ENCODE results near the gene GMPR. TPM values are rescaled to one million over a fixed set of nuclear protein-coding genes. Genes with fewer than 3 reads are reported as not detected.

Gene GMPR
- polyA plus RNA-seq, 1 experiment: 8.6 TPM

- Histone ChIP-seq H3K27ac (ENCODE audit: low read depth, low read length) (no peak overlapping the region), H3K4me3 (ENCODE audit: low read depth, low read length) (no peak overlapping the region), H3K9me3 (ENCODE audit: control insufficient read depth, insufficient read depth, low read length) (no peaks in the 10 kb centered on the region), H3K27me3 (ENCODE audit: control insufficient read depth, insufficient read depth, low read length) (no peaks in the 10 kb centered on the region)
- DNase-seq (ENCODE audit: low read depth, low spot score): no peak
- no peak for TF ChIP-seq CTCF (IDR thresholded peaks at IDR 0.05; ENCODE audit: low read depth, low read length)
- ChIA-PET POLR2A (no interaction called here), CTCF (interaction anchor here (0.9 kb wide), 1 partner anchor 9 kb away, joined by 5 read pairs; no protein-coding TSS in a partner anchor)
These were observed 56.7 kb downstream of the GMPR start for GRCh38 chr6:16295060-16295459.

- ChIA-PET CTCF (interaction anchor here (0.9 kb wide), 1 partner anchor 9 kb away, joined by 5 read pairs; no protein-coding TSS in a partner anchor), POLR2A (no interaction called here)
- Histone ChIP-seq H3K27me3 (ENCODE audit: control insufficient read depth, insufficient read depth, low read length) (no peaks in the 10 kb centered on the region), H3K9me3 (ENCODE audit: control insufficient read depth, insufficient read depth, low read length) (no peaks in the 10 kb centered on the region), H3K27ac (ENCODE audit: low read depth, low read length) (no peak overlapping the region), H3K4me3 (ENCODE audit: low read depth, low read length) (no peak overlapping the region)
- TF ChIP-seq CTCF (IDR thresholded peaks at IDR 0.05; ENCODE audit: low read depth, low read length): no peak
- DNase-seq (ENCODE audit: low read depth, low spot score): no peak
These were observed 57.1 kb downstream of the GMPR start for GRCh38 chr6:16295471-16295870.

- H3K27ac ChIP-seq (ENCODE audit: low read depth, low read length): no peak overlapping the region
- ChIA-PET CTCF (interaction anchor here (5.8 kb wide), 1 partner anchor 10 kb away, joined by 34 read pairs; no protein-coding TSS in a partner anchor), POLR2A (no interaction called here)
- no peak overlapping the region for H3K4me3 ChIP-seq (ENCODE audit: low read depth, low read length)
- no peaks in the 10 kb centered on the region for H3K27me3 ChIP-seq (ENCODE audit: control insufficient read depth, insufficient read depth, low read length)
- H3K9me3 ChIP-seq (ENCODE audit: control insufficient read depth, insufficient read depth, low read length): no peaks in the 10 kb centered on the region
- DNase-seq (ENCODE audit: low read depth, low spot score): no peak
- TF ChIP-seq CTCF (IDR thresholded peaks at IDR 0.05; ENCODE audit: low read depth, low read length): no peak
These were observed 57.8 kb downstream of the GMPR start for GRCh38 chr6:16296061-16296670.

- TF ChIP-seq CTCF (IDR thresholded peaks at IDR 0.05; ENCODE audit: low read depth, low read length): no peak
- ChIA-PET POLR2A (no interaction called here), CTCF (interaction anchor here (0.5 to 5.8 kb wide), 4 partner anchors 14 to 338 kb away, joined by 4 to 34 read pairs (median 8); no protein-coding TSS in a partner anchor)
- Histone ChIP-seq H3K27ac (ENCODE audit: low read depth, low read length) (no peak overlapping the region), H3K4me3 (ENCODE audit: low read depth, low read length) (no peak overlapping the region), H3K9me3 (ENCODE audit: control insufficient read depth, insufficient read depth, low read length) (no peaks in the 10 kb centered on the region; the same call in 1 of the 2 replicates), H3K27me3 (ENCODE audit: control insufficient read depth, insufficient read depth, low read length) (no peaks in the 10 kb centered on the region)
- no peak for DNase-seq (ENCODE audit: low read depth, low spot score)
These were observed 61.5 kb downstream of the GMPR start for GRCh38 chr6:16299861-16300260.

GRCh38 chr6:16301511-16301910 is 63.1 kb downstream of the GMPR start:
- no peak for DNase-seq (ENCODE audit: low read depth, low spot score)
- Histone ChIP-seq H3K27me3 (ENCODE audit: control insufficient read depth, insufficient read depth, low read length) (no peaks in the 10 kb centered on the region), H3K4me3 (ENCODE audit: low read depth, low read length) (no peak overlapping the region), H3K27ac (ENCODE audit: low read depth, low read length) (no peak overlapping the region), H3K9me3 (ENCODE audit: control insufficient read depth, insufficient read depth, low read length) (no peaks in the 10 kb centered on the region; the same call in 1 of the 2 replicates)
- TF ChIP-seq CTCF (IDR thresholded peaks at IDR 0.05; ENCODE audit: low read depth, low read length): no peak
- ChIA-PET CTCF (interaction anchor here (0.7 to 5.8 kb wide), 3 partner anchors 15 to 471 kb away, joined by 3 to 34 read pairs (median 10); no protein-coding TSS in a partner anchor), POLR2A (no interaction called here)
